ENCODE results near the gene NPHS1. TPM values are rescaled to one million over a fixed set of nuclear protein-coding genes. Genes with fewer than 3 reads are reported as not detected.

NPHS1 gene
- total and polyA plus RNA-seq, 2 of the 8 experiments (the other 6 are each of a cell fraction or from before 2014, with no cell fraction given), result 1.3 to 1.4 TPM

GRCh38 chr19:35841961-35842595 is 10.2 kb downstream of the NPHS1 start:
- Histone ChIP-seq H3K18ac (ENCODE audit: extremely low read depth, low read length) (no peak overlapping the region), H3K14ac (ENCODE audit: insufficient read length) (no peak overlapping the region), H2BK15ac (ENCODE audit: low read length) (no peak overlapping the region), H3K79me2 (ENCODE audit: control insufficient read depth in 1 of 2, insufficient read depth in 2 of 2, low read length in 2 of 2) (no peaks in the 10 kb centered on the region), H3K4me1 (replicated peaks in 1 of 4; ENCODE audit: control insufficient read depth in 3 of 4, insufficient read depth in 4 of 4, low read length in 3 of 4) (peaks cover 0 to 16% (median 5%) of the 10 kb centered on the region in 4 experiments; a peak in 5 of 7 replicates), H2BK5ac (ENCODE audit: low read depth, low read length) (no peak overlapping the region), H3K23ac (ENCODE audit: insufficient read length) (no peak overlapping the region), H2AFZ (ENCODE audit: low read length) (no peak overlapping the region), H4K20me1 (replicated peaks in 1 of 2; ENCODE audit: control insufficient read depth in 1 of 2, insufficient read depth in 2 of 2, low read length in 2 of 2) (peaks cover 0 to 2% of the 10 kb centered on the region in 2 experiments), H2BK12ac (ENCODE audit: low read depth, low read length) (no peak overlapping the region), H3K4ac (replicated peaks; ENCODE audit: insufficient read length, low read depth, low read length) (no peak overlapping the region), H3K79me1 (ENCODE audit: low read depth, low read length) (no peaks in the 10 kb centered on the region), H3K23me2 (ENCODE audit: low read depth, low read length) (peaks cover 22% of the 10 kb centered on the region), H3K9me3 (ENCODE audit: insufficient read depth in 2 of 2, low read depth in 1 of 2, low read length in 1 of 2) (no peaks in the 10 kb centered on the region; a peak in 1 of 4 replicates), H3K36me3 (ENCODE audit: control insufficient read depth in 2 of 4, insufficient read depth in 4 of 4, low read length in 3 of 4) (no peaks in the 10 kb centered on the region), H2BK120ac (replicated peaks; ENCODE audit: low read depth, low read length) (no peak overlapping the region), H2AK5ac (ENCODE audit: low read depth, low read length) (no peak overlapping the region), H3K4me2 (ENCODE audit: insufficient read depth in 1 of 2, low read depth in 2 of 2, low read length in 2 of 2) (no peak overlapping the region), H4K91ac (replicated peaks; ENCODE audit: insufficient read length, low read length) (no peak overlapping the region), H4K5ac (ENCODE audit: insufficient read length, low read depth, low read length) (no peak overlapping the region), H3K4me3 (ENCODE audit: extremely low read depth in 1 of 4, insufficient read depth in 2 of 4, low read depth in 3 of 4, low read length in 4 of 4) (no peak overlapping the region), H3K27ac (ENCODE audit: low read depth, low read length) (no peak overlapping the region), H2BK20ac (ENCODE audit: low read length) (no peak overlapping the region), H3K9ac (replicated peaks in 1 of 4; ENCODE audit: extremely low read depth in 1 of 4, low read depth in 3 of 4, low read length in 3 of 4) (no peak overlapping the region), H3K27me3 (replicated peaks in 1 of 4; ENCODE audit: control insufficient read depth in 3 of 4, extremely low read depth in 1 of 4, insufficient read depth in 3 of 4, low read length in 3 of 4) (peaks cover 20 to 40% (median 31%) of the 10 kb centered on the region in 4 experiments), H3K56ac (replicated peaks; ENCODE audit: insufficient read length, low read depth, low read length) (no peak overlapping the region), H4K8ac (ENCODE audit: extremely low read depth, insufficient read depth, low read length) (no peak overlapping the region)
- FAIRE-seq (no peak), DNase-seq (ENCODE audit: low read depth in 1 of 2, low spot score in 2 of 2) (no peak)
- TF ChIP-seq SIX5 (IDR thresholded peaks at IDR 0.05; ENCODE audit: low read depth, low read length), result no peak
- TF ChIP-seq EGR1 (IDR thresholded peaks at IDR 0.05; ENCODE audit: borderline replicate concordance, low read depth, low read length), result no peak
- TF ChIP-seq POLR2A (IDR thresholded peaks at IDR 0.05; ENCODE audit: control extremely low read depth in 1 of 2, low read depth in 2 of 2, low read length in 2 of 2), result no peak
- TF ChIP-seq KDM5A (IDR thresholded peaks at IDR 0.05; ENCODE audit: low read length), result no peak
- no peak for TF ChIP-seq TAF7 (optimal IDR thresholded peaks at IDR 0.05; ENCODE audit: borderline replicate concordance, low read depth, low read length)
- no peak for TF ChIP-seq RNF2 (IDR thresholded peaks at IDR 0.05; ENCODE audit: borderline replicate concordance, low read depth, low read length, missing control alignments, poor library complexity, severe bottlenecking)
- ChIA-PET CTCF (ENCODE audit: partially characterized antibody) (no interaction called here), POLR2A (ENCODE audit: partially characterized antibody) (no interaction called here)
- 90 to 100% methylated on average over 1 to 13 of the region's 13 CpGs for WGBS, 2 experiments (ENCODE audit: extremely low coverage in 1 of 2, insufficient coverage in 1 of 2, insufficient read length in 1 of 2, insufficient replicate concordance in 2 of 2, low coverage in 1 of 2, low lambda C conversion rate in 2 of 2, missing lambda C conversion rate in 1 of 2)
